Subcutaneous abdominal adipose tissue (tissue), 5 donors: ENCODE data around the gene COX4I1.

Experiments
- H3K27ac ChIP-seq: one replicate; pipeline ENCODE4 v1.7.0; 2013; ENCODE audit warnings: low read depth, mild to moderate bottlenecking, inconsistent platforms, low read length, moderate library complexity
- H3K27me3 ChIP-seq, 5 donors: one replicate each; pipeline ENCODE4 v1.7.0; 2013; ENCODE audit warnings: low read length in 5 of 5, inconsistent platforms in 1 of 5; ENCODE audit not compliant: control insufficient read depth in 5 of 5, insufficient read depth in 4 of 5
- H3K36me3 ChIP-seq, 5 donors: one replicate each; pipeline ENCODE4 v1.7.0; 2013; ENCODE audit warnings: low read length in 5 of 5; ENCODE audit not compliant: control insufficient read depth in 5 of 5, insufficient read depth in 5 of 5
- H3K4me1 ChIP-seq, 5 donors: one replicate each; pipeline ENCODE4 v1.7.0; 2013; ENCODE audit warnings: low read length in 5 of 5, mild to moderate bottlenecking in 3 of 5, moderate library complexity in 1 of 5; ENCODE audit not compliant: control insufficient read depth in 5 of 5, insufficient read depth in 5 of 5
- H3K4me3 ChIP-seq, 5 donors: one replicate each; pipeline ENCODE4 v1.7.0; 2013; ENCODE audit warnings: low read length in 5 of 5, low read depth in 1 of 5
- H3K9ac ChIP-seq, 5 donors: one replicate each; pipeline ENCODE4 v1.7.0; 2013; ENCODE audit warnings: low read length in 5 of 5, mild to moderate bottlenecking in 4 of 5, moderate library complexity in 3 of 5
- H3K9me3 ChIP-seq, 5 donors: one replicate each; pipeline ENCODE4 v1.7.0; 2013; ENCODE audit warnings: low read length in 5 of 5; ENCODE audit not compliant: control insufficient read depth in 5 of 5
- donor health status: healthy.
- donor health status: healthy.
- donor health status: healthy.
- donor health status: healthy.
- donor health status: healthy.

Gene COX4I1

GRCh38 chr16:85799497-85800320 lies at the start of gene COX4I1, which contains the start of gene EMC8:
COX4I1 (plus strand) TSS chr16:85799695; CDS start chr16:85801206, 1,511 bp downstream.
EMC8 (minus strand) TSS chr16:85799544; CDS start chr16:85799295, 249 bp downstream.
- peak within 1 kb of the TSS; percentile 85 for H3K27ac ChIP-seq
- peak within 1 kb of the TSS; percentile 94 to 98 (median 96) for H3K9ac ChIP-seq
- no peaks in the 10 kb centered on the region for H3K9me3 ChIP-seq
- H3K4me3 ChIP-seq = peak within 1 kb of the TSS; percentile 78 to 97 (median 84)
- no peaks in the 10 kb centered on the region for H3K27me3 ChIP-seq
- H3K4me1 ChIP-seq = peaks cover 6 to 53% (median 31%) of the 10 kb centered on the region in 5 donors
- H3K36me3 ChIP-seq = peaks cover 18 to 55% (median 49%) of the 10 kb centered on the region in 5 donors

- H3K27ac ChIP-seq = no peak overlapping the region
- no peaks in the 10 kb centered on the region for H3K36me3 ChIP-seq
- H3K4me3 ChIP-seq = peak overlapping the region; percentile 53 to 73 (median 60)
- peaks cover 1 to 33% (median 27%) of the 10 kb centered on the region in 5 donors for H3K4me1 ChIP-seq
- H3K27me3 ChIP-seq = peaks cover 0 to 7% (median 0%) of the 10 kb centered on the region in 5 donors
- H3K9ac ChIP-seq = peak overlapping the region in 2 of 5 donors; percentile 30 to 56
- no peaks in the 10 kb centered on the region for H3K9me3 ChIP-seq
These were observed 49.7 kb upstream of the COX4I1 start for GRCh38 chr16:85749771-85750145.

- Histone ChIP-seq H3K9me3 (no peaks in the 10 kb centered on the region), H3K27ac (no peak overlapping the region), H3K27me3 (peaks cover 0 to 7% (median 0%) of the 10 kb centered on the region in 5 donors), H3K4me3 (peak overlapping the region; percentile 53 to 73 (median 60)), H3K9ac (peak overlapping the region in 2 of 5 donors; percentile 30 to 56), H3K36me3 (no peaks in the 10 kb centered on the region), H3K4me1 (peaks cover 1 to 33% (median 27%) of the 10 kb centered on the region in 5 donors)
These were observed 49.2 kb upstream of the COX4I1 start for GRCh38 chr16:85750146-85750826.

GRCh38 chr16:85750827-85751697 lies 48.4 kb upstream of the COX4I1 start, which contains the start of gene C16orf74:
C16orf74 (minus strand) TSS chr16:85751096; CDS start chr16:85735217, 15,879 bp downstream.
- Histone ChIP-seq H3K27me3 (peaks cover 0 to 7% (median 0%) of the 10 kb centered on the region in 5 donors), H3K9me3 (no peaks in the 10 kb centered on the region), H3K4me3 (peak within 1 kb of the TSS; percentile 53 to 73 (median 60)), H3K27ac (no peak within 1 kb of the TSS), H3K36me3 (no peaks in the 10 kb centered on the region), H3K9ac (peak within 1 kb of the TSS in 2 of 5 donors; percentile 30 to 56), H3K4me1 (peaks cover 1 to 33% (median 27%) of the 10 kb centered on the region in 5 donors)

- Histone ChIP-seq H3K27me3 (peaks cover 0 to 7% (median 0%) of the 10 kb centered on the region in 5 donors), H3K4me1 (peaks cover 1 to 33% (median 23%) of the 10 kb centered on the region in 5 donors), H3K9me3 (no peaks in the 10 kb centered on the region), H3K4me3 (no peak overlapping the region), H3K9ac (no peak overlapping the region), H3K36me3 (no peaks in the 10 kb centered on the region), H3K27ac (no peak overlapping the region)
These were observed 47.6 kb upstream of the COX4I1 start for GRCh38 chr16:85751698-85752501.

- no peaks in the 10 kb centered on the region for H3K36me3 ChIP-seq
- H3K4me3 ChIP-seq = no peak overlapping the region
- H3K9me3 ChIP-seq = no peaks in the 10 kb centered on the region
- no peak overlapping the region for H3K9ac ChIP-seq
- H3K4me1 ChIP-seq = peaks cover 1 to 33% (median 23%) of the 10 kb centered on the region in 5 donors
- no peak overlapping the region for H3K27ac ChIP-seq
- H3K27me3 ChIP-seq = peaks cover 0 to 7% (median 0%) of the 10 kb centered on the region in 5 donors
These were observed 46.7 kb upstream of the COX4I1 start for GRCh38 chr16:85752511-85753420.

GRCh38 chr16:85753559-85753958 lies 45.9 kb upstream of the COX4I1 start:
- Histone ChIP-seq H3K4me1 (peaks cover 1 to 33% (median 23%) of the 10 kb centered on the region in 5 donors), H3K9ac (no peak overlapping the region), H3K27me3 (peaks cover 0 to 7% (median 0%) of the 10 kb centered on the region in 5 donors), H3K27ac (no peak overlapping the region), H3K9me3 (no peaks in the 10 kb centered on the region), H3K36me3 (no peaks in the 10 kb centered on the region), H3K4me3 (no peak overlapping the region)

GRCh38 chr16:85753976-85754375 lies 45.5 kb upstream of the COX4I1 start:
- Histone ChIP-seq H3K36me3 (no peaks in the 10 kb centered on the region), H3K4me3 (no peak overlapping the region), H3K4me1 (peaks cover 1 to 33% (median 23%) of the 10 kb centered on the region in 5 donors), H3K9ac (no peak overlapping the region), H3K27ac (no peak overlapping the region), H3K9me3 (no peaks in the 10 kb centered on the region), H3K27me3 (peaks cover 0 to 10% (median 3%) of the 10 kb centered on the region in 5 donors)
